ENCODE results near the gene FLNB.

FLNB gene

DNA sequence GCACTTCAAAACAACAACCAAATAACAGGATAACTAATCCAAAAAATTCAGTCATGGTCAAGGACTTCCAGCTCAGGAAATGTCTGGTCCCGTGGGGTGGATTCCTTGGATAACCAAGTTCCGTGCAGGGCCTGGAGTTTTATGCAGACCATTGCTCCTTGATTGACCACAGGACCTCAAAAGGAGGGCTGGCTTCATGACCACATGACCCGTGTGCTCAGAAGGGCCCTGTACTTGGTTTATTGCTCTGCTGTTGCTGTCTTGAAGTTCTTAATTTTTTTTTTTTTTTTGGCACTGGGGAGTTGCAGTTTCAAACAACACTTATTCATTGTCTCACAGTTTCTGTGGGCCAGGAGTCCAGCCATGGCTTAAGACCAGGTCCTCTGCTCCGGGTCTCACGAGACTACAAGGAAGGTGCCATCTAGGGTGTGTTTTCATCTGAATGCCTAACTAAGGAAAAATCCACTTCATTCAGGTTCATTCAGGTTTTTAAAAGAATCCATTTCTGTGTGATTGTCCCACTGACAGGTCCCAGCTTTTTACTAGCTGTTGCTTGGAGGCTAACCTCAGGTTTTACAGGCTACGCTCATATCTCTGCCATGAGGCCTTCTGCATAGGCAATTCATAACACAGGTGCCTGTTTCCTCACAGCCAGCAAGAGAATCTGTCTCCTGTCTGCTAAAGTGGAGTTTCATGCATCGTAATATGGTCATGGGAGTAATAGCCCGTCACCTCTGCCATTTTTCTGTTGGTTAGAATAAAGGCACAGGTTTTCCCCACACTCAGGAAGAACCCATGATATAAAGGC is 65.3 kb downstream of the FLNB start:
- TF ChIP-seq, protein P1, sequence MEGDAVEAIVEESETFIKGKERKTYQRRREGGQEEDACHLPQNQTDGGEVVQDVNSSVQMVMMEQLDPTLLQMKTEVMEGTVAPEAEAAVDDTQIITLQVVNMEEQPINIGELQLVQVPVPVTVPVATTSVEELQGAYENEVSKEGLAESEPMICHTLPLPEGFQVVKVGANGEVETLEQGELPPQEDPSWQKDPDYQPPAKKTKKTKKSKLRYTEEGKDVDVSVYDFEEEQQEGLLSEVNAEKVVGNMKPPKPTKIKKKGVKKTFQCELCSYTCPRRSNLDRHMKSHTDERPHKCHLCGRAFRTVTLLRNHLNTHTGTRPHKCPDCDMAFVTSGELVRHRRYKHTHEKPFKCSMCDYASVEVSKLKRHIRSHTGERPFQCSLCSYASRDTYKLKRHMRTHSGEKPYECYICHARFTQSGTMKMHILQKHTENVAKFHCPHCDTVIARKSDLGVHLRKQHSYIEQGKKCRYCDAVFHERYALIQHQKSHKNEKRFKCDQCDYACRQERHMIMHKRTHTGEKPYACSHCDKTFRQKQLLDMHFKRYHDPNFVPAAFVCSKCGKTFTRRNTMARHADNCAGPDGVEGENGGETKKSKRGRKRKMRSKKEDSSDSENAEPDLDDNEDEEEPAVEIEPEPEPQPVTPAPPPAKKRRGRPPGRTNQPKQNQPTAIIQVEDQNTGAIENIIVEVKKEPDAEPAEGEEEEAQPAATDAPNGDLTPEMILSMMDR (IDR thresholded peaks at IDR 0.05; ENCODE audit: control extremely low read depth, extremely low read depth, low read depth, missing control alignments), result no peak
- POLR2A ChIA-PET, result no interaction called here
- DNase-seq (ENCODE audit: extremely low spot score), result no peak
- CTCF ChIA-PET, result interaction anchor here (0.8 to 1.7 kb wide), 6 partner anchors 8 to 104 kb away, joined by 3 to 4 read pairs (median 3); no protein-coding TSS in a partner anchor

DNA sequence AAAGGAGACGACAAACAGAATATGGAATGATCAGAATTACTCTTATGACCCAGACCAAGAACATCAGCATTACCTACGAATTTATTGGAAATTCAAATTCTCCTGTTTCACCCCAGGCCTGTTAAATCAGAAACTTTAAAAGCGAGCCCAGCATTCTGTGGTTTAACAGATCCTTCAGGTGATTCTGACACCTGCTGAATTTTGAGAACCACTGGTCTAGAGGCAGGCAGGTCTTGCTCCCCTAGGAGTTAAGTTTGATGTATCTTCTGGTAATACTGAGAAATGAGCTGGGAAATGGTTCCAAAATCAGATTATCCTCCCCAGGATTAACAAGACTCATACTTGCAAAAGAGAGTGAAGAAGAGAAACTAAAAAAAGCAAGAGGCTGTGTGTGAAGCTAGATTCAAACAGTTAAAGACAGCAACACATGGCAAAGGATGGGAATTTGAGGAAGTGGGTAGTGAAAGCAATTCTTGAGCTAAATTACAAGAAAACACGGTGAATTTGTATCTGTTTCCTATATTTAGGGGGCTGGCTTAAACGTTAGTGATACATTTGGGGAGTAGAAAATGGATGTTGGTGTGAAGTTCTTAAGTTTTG is 66.0 kb downstream of the FLNB start:
- ChIA-PET CTCF (interaction anchor here (0.9 to 1.7 kb wide), 5 partner anchors 7 to 45 kb away, joined by 3 to 4 read pairs (median 3); no protein-coding TSS in a partner anchor), POLR2A (no interaction called here)
- peak; percentile 28 for DNase-seq (ENCODE audit: extremely low spot score)
- TF ChIP-seq, protein P1 (IDR thresholded peaks at IDR 0.05; ENCODE audit: control extremely low read depth, extremely low read depth, low read depth, missing control alignments), result no peak

DNA sequence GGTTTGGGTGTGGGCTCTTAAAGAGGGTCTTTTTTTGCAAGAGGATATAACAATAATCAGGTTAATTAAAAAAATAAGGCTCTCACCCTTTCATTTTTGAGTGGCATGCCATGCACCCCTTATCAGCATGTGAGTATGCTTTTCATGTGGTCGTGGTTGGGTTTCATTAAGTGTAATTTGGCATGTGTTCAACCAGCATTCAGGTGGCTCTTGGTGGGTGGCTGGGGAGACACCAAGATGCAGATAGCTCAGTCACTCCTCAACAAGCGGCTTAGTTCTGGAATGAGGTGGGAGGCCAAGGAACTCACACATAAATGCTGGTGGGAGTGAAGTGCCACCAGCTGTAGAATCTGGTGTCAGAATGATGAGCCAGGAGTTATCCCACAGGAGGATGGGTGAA is 66.8 kb downstream of the FLNB start:
- CTCF ChIA-PET, result interaction anchor here (0.8 to 1.7 kb wide), 5 partner anchors 10 to 45 kb away, joined by 3 to 4 read pairs (median 3); no protein-coding TSS in a partner anchor
- no peak for DNase-seq (ENCODE audit: extremely low spot score)
- TF ChIP-seq, protein P1 (IDR thresholded peaks at IDR 0.05; ENCODE audit: control extremely low read depth, extremely low read depth, low read depth, missing control alignments), result no peak
- POLR2A ChIA-PET, result no interaction called here

DNA sequence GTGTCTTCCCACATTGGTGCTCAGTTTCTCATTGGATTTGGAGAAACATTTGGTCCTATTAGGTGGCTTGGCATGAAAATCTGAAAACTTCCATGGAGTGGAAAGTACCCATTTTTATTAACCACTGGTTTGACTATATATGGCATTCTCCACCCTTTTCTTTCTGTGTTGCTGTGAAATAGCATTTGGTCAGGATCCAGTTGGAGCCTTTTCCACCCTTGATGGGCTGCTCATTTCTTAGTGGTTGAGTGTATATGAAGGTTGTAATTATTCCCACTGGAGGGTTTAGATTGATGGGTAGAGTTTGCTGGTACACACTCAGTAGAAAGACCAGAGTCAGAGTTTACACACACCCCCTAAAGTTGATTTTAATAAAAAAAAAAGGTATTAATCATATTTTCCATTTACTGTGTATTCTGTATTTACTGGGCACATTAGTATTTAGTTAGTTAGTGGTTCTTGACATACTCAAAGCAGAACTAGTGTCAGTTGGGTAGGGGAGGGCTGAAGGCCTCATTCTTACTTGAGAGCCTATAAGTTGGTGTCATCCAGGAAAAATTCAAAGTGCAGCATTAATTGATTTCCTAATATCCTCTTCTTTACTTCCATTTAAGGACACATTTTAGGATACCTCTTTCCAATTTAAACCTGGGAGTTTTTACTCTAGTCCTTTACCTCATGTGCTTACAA is 69.5 kb downstream of the FLNB start:
- no peak for DNase-seq (ENCODE audit: extremely low spot score)
- POLR2A ChIA-PET, result no interaction called here
- CTCF ChIA-PET, result no interaction called here
- TF ChIP-seq, protein P1 (IDR thresholded peaks at IDR 0.05; ENCODE audit: control extremely low read depth, extremely low read depth, low read depth, missing control alignments), result no peak

DNA sequence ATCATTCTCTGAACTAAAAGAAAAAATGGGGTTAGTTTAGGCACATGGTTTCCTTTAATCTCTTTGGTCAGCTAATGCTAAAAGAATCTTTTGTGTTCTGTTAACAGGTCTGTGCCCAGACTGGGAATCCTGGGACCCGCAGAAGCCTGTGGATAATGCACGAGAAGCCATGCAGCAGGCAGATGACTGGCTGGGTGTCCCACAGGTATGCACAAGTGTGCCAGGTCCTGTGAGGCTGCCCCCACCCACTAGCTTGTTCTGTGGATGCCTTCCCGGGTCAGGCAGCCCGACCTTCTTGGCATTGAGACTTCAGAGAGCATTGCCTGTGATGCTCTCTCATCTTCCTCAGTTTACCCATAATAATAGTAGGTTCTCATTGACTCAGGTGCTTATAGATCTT is 70.4 kb downstream of the FLNB start:
- no peak for DNase-seq (ENCODE audit: extremely low spot score)
- TF ChIP-seq, protein P1 (IDR thresholded peaks at IDR 0.05; ENCODE audit: control extremely low read depth, extremely low read depth, low read depth, missing control alignments), result no peak
- CTCF ChIA-PET, result interaction anchor here (1.5 kb wide), 1 partner anchor 26 kb away, joined by 3 read pairs; no protein-coding TSS in a partner anchor
- POLR2A ChIA-PET, result no interaction called here

DNA sequence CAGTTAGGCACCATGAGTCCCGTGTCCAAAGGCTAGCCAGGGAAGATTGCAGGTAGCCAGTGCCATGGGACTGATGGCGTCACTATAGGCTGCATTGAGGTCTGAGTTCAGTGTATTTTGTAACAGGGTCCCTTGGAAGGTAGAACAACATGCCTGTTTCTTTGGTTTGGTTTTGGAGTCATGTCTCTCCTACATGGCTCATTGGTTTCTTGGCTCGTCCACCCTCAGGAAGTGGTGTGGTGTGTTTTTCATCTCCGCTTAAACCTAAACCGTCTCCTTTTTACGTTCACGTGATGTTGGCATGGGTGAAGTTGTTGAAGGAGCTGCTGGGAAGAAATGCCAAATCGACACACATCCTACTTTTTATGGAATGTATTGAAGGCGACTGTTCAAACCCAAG is 71.6 kb downstream of the FLNB start:
- TF ChIP-seq, protein P1 (IDR thresholded peaks at IDR 0.05; ENCODE audit: control extremely low read depth, extremely low read depth, low read depth, missing control alignments), result no peak
- POLR2A ChIA-PET, result no interaction called here
- DNase-seq (ENCODE audit: extremely low spot score), result no peak
- CTCF ChIA-PET, result interaction anchor here (0.9 to 2.7 kb wide), 3 partner anchors 8 to 27 kb away, joined by 3 to 7 read pairs (median 3); no protein-coding TSS in a partner anchor
